HFFc6 (cell line): Measurements from ENCODE around the gene MVD. TPM values are rescaled to one million over a fixed set of nuclear protein-coding genes. Genes with fewer than 3 reads are reported as not detected.

ENCODE experiments used
- DNase-seq: peaks from one replicate; pipeline ENCODE4 v3.0.0-alpha.2; 2018
- H3K27ac Mint-ChIP-seq: 2 replicates; pipeline ENCODE4 v1.8.0; 2020; ENCODE audit warnings: mild to moderate bottlenecking, mixed read lengths
- H3K27me3 Mint-ChIP-seq: 2 replicates; pipeline ENCODE4 v1.8.0; 2021; ENCODE audit warnings: mild to moderate bottlenecking, moderate library complexity, mixed read lengths; ENCODE audit not compliant: insufficient read depth
- H3K36me3 Mint-ChIP-seq: 2 replicates; pipeline ENCODE4 v1.8.0; 2021; ENCODE audit warnings: low read depth, mixed read lengths
- H3K4me1 Mint-ChIP-seq: 2 replicates; pipeline ENCODE4 v1.8.0; 2020; ENCODE audit warnings: low read depth, mixed read lengths
- H3K4me3 Mint-ChIP-seq: 2 replicates; pipeline ENCODE4 v1.8.0; 2020; ENCODE audit warnings: mild to moderate bottlenecking, moderate library complexity, mixed read lengths
- H3K9me3 Mint-ChIP-seq: 2 replicates; pipeline ENCODE4 v1.8.0; 2020; ENCODE audit warnings: mild to moderate bottlenecking, mixed read lengths
- total RNA-seq, 6 experiments: library from RNA; stranded (reverse); fragmentation: NEBNext Ultra II Directional; extraction: Animal tissue kit (Norgen Biotek cat#: 25700); gene quantifications; 2 replicates in 1 of 6; 3 replicates in 5 of 6; pipeline ENCODE4 v1.2.3, GENCODE V29; 2021
- TF ChIP-seq, protein P1 (sequence below): fragments of 200-600 bp; sonication (generic); IDR thresholded peaks from 2 replicates; pipeline ENCODE4 v1.5.0; 2021; ENCODE audit warnings: antibody characterized with exemption, mild to moderate bottlenecking

Gene MVD
- total RNA-seq, 6 experiments from 2014 or later, result 21.1 to 28.0 (median 24.0) TPM

DNA sequence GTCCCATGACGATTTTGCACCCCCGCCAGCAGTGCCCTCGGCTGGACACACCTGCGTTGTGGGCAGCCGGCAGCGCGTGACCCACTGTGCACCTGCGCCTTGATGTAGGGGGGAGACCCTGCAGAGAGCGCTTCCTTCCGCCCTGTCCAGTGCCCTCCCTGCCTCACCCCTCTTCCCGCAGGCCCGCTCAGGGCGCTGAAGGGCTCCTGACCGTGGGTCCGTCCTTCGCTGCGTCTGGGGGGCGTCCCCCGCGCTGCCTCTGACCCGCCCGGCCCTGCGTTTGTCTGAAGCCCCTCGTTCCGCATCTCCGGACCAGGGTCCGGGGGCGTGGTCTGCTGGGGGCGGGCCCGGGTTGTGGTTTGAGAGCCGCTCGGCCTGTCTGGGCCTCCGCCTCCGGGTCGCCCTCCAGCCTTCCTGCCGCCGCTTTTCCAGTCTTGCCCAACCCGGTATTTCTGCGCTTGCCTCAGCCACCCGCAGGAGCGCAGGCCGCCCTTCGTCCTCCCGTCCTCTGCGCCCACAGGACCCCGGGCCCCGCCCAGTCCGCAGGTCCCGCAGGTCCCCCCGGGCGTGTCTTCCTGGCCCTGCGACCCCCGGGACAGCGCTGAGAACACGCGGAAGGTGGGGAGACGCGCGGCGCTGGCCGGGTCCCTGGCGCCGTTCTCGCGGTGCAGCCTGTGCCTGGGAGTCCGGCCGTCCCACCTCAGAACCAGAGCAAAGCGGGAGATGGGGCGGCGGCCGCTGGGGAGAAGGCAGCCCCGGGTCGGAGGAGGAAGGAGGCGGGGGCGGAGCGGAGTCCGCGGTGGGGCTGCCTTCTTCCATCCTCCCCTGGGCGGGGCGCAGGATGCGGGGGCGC lies 28.5 kb downstream of the MVD start:
- Mint-ChIP-seq H3K9me3 (no peaks in the 10 kb centered on the region), H3K27ac (no peak overlapping the region), H3K4me1 (peaks cover 17% of the 10 kb centered on the region), H3K36me3 (no peaks in the 10 kb centered on the region), H3K4me3 (peak overlapping the region; percentile 47; the same call in 1 of the 2 replicates), H3K27me3 (peaks cover 8% of the 10 kb centered on the region)
- TF ChIP-seq, protein P1, sequence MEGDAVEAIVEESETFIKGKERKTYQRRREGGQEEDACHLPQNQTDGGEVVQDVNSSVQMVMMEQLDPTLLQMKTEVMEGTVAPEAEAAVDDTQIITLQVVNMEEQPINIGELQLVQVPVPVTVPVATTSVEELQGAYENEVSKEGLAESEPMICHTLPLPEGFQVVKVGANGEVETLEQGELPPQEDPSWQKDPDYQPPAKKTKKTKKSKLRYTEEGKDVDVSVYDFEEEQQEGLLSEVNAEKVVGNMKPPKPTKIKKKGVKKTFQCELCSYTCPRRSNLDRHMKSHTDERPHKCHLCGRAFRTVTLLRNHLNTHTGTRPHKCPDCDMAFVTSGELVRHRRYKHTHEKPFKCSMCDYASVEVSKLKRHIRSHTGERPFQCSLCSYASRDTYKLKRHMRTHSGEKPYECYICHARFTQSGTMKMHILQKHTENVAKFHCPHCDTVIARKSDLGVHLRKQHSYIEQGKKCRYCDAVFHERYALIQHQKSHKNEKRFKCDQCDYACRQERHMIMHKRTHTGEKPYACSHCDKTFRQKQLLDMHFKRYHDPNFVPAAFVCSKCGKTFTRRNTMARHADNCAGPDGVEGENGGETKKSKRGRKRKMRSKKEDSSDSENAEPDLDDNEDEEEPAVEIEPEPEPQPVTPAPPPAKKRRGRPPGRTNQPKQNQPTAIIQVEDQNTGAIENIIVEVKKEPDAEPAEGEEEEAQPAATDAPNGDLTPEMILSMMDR, result no peak
- DNase-seq, result no peak

DNA sequence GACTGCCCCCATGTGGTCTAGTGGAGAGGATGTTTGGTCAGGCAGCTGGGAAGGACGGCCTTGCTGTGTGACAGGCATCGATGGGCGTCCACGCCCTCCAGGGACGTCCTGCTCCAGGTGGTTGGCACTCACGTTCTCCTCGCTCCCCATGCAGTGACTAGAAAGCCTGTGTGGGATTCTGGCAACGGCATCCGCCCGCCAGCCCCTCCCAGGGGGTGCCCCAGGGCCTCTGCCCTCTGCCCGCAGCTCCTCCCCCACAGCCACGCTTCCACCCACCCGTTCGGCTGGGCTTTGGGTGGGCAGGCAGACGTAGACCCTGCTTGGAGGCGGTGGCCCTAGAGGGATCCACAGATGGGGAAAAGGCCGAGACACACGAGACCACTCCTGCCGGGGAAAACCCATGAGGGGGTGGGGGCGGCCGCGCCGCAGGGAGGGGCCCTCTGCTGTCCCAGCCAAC lies 29.2 kb downstream of the MVD start:
- Mint-ChIP-seq H3K9me3 (no peaks in the 10 kb centered on the region), H3K4me3 (no peak overlapping the region), H3K36me3 (no peaks in the 10 kb centered on the region), H3K27ac (no peak overlapping the region), H3K4me1 (peaks cover 17% of the 10 kb centered on the region), H3K27me3 (peaks cover 6% of the 10 kb centered on the region)
- DNase-seq, result no peak
- TF ChIP-seq, protein P1, result no peak

DNA sequence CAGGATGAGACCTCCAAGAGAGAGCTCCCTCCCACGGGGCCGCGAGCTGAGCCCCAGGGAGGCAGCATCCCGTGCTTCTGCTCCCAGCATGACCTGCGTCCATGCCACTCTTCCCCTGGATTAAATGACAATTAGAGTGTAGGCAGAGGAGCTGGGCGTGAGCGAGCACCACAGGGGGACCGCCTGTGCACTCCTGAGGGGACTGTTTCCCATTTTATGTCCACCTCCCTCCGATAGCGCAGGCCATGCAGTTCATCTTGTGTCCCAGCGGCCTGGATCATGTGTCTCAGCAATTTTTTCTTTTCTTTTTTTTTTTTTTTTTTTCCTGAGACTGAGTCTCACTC lies 30.3 kb downstream of the MVD start:
- no peak for DNase-seq
- no peaks in the 10 kb centered on the region for H3K9me3 Mint-ChIP-seq
- no peaks in the 10 kb centered on the region; the same call in 1 of the 2 replicates for H3K36me3 Mint-ChIP-seq

DNA sequence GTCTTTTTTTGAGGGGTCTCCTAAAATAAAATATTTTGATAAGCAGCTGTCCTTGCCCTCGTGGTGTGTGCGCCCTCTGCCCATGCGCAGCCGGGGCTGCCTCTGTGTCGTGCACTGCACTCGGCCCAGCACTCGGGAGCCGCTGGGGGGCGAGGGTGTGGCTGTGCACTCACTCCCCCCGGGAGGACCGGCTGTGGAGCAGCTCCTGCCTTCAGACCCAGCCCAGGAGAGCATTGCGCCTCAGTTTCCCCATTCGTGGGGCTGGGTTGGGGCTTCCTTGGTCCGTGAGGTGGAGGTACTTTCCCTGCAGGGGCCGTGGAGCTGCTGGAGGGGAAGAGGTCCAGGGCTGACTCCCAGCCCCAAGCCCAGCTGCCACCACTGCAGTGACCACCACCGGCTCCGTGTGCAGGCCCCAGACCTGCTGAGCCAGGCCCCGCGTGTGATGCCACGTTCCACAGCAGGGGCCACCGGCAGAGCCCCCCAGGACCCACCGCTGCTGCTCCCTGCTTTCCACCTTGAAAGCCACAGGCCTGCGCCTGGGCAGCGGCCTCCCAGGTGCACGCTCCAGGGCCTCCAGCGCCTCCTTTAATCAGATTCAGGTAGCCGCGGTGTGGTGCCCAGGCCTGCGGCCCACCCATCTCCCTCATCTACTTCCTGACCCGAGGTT lies 30.8 kb downstream of the MVD start:
- no peaks in the 10 kb centered on the region; the same call in 1 of the 2 replicates for H3K36me3 Mint-ChIP-seq
- H3K4me1 Mint-ChIP-seq, result peaks cover 8% of the 10 kb centered on the region
- H3K4me3 Mint-ChIP-seq, result no peak overlapping the region
- H3K27me3 Mint-ChIP-seq, result no peaks in the 10 kb centered on the region; the same call in 1 of the 2 replicates
- no peak for DNase-seq
- H3K27ac Mint-ChIP-seq, result no peak overlapping the region
- no peaks in the 10 kb centered on the region for H3K9me3 Mint-ChIP-seq
- TF ChIP-seq, protein P1, result no peak

More for the DNA sequence above, 30.3 kb downstream of the MVD start:
- TF ChIP-seq, protein P1, result no peak
- H3K4me1 Mint-ChIP-seq, result peaks cover 13% of the 10 kb centered on the region
- no peak overlapping the region for H3K4me3 Mint-ChIP-seq
- no peaks in the 10 kb centered on the region; the same call in 1 of the 2 replicates for H3K27me3 Mint-ChIP-seq
- no peak overlapping the region for H3K27ac Mint-ChIP-seq

DNA sequence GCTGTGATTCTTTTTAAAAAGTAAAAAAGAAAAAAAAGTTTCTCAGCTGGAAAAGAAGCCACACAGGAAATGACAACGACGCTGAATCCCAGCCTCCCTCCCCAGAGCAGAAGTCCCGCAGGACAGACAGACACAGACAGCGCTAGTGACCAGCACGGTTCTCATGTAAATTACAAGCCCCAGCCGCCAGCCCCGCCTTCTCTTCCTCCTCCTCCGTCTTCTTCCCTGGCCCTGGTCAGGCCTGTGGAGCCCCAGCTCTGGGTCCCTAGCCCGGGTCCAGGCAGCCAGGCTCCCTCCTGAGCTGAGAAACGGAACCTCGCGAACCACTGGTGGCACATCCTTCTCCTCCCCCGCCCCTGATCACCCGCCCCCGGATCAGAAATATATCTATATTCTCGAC lies 31.5 kb downstream of the MVD start:
- no peak overlapping the region for H3K27ac Mint-ChIP-seq
- H3K4me3 Mint-ChIP-seq, result no peak overlapping the region
- H3K27me3 Mint-ChIP-seq, result no peaks in the 10 kb centered on the region; the same call in none of the 2 replicates
- H3K9me3 Mint-ChIP-seq, result no peaks in the 10 kb centered on the region
- H3K36me3 Mint-ChIP-seq, result no peaks in the 10 kb centered on the region; the same call in 1 of the 2 replicates
- peaks cover 6% of the 10 kb centered on the region; the same call in 1 of the 2 replicates for H3K4me1 Mint-ChIP-seq
- TF ChIP-seq, protein P1, result no peak
- no peak for DNase-seq
